Fibroblast of lung (primary cell): ENCODE measurements around the gene SIK3. TPM values are rescaled to one million over a fixed set of nuclear protein-coding genes. Genes with fewer than 3 reads are reported as not detected.
A peak's percentile ranks its signal among the peaks of the same experiment; 100 is the strongest.

Source experiments
- DNase-seq, 2 donors: peaks; one replicate each; pipeline versions ENCODE4 v3.0.0 to v3.0.0-alpha.2; 2010; ENCODE audit warnings: low read depth in 2 of 2
- H2AFZ ChIP-seq: 2 replicates; pipeline ENCODE4 v1.5.1; 2012; ENCODE audit warnings: low read length, control low read depth, inconsistent platforms
- H3K27ac ChIP-seq: 2 replicates; pipeline ENCODE4 v1.5.1; 2011; ENCODE audit warnings: low read length, control low read depth; ENCODE audit not compliant: insufficient read depth
- H3K27me3 ChIP-seq: 2 replicates; pipeline ENCODE4 v1.5.1; 2011; ENCODE audit warnings: mild to moderate bottlenecking, low read length; ENCODE audit not compliant: control insufficient read depth, insufficient read depth
- H3K36me3 ChIP-seq: 2 replicates; pipeline ENCODE4 v1.5.1; 2011; ENCODE audit warnings: low read length; ENCODE audit not compliant: control insufficient read depth, insufficient read depth
- H3K4me1 ChIP-seq: 2 replicates; pipeline ENCODE4 v1.5.1; 2011; ENCODE audit warnings: low read length; ENCODE audit not compliant: control insufficient read depth, insufficient read depth; ENCODE audit errors: extremely low read depth
- H3K4me2 ChIP-seq: 2 replicates; pipeline ENCODE4 v1.5.1; 2011; ENCODE audit warnings: low read length, control low read depth; ENCODE audit not compliant: insufficient read depth; ENCODE audit errors: extremely low read depth
- H3K4me3 ChIP-seq, 4 experiments: fragments of 200-600 bp in 1 of 4; sonication (generic) in 1 of 4; replicated peaks in 1 of 4; 2 replicates each; pipeline ENCODE4 v1.5.1; 2011 to 2016; ENCODE audit warnings: low read length in 4 of 4, low read depth in 3 of 4, mild to moderate bottlenecking in 3 of 4, control low read depth in 2 of 4, inconsistent platforms in 1 of 4, mixed read lengths in 1 of 4; ENCODE audit not compliant: insufficient read depth in 1 of 4; ENCODE audit errors: control extremely low read depth in 1 of 4
- H3K79me2 ChIP-seq: 2 replicates; pipeline ENCODE4 v1.5.1; 2012; ENCODE audit warnings: mild to moderate bottlenecking, low read length, inconsistent platforms; ENCODE audit not compliant: control insufficient read depth, insufficient read depth
- H3K9ac ChIP-seq: 2 replicates; pipeline ENCODE4 v1.5.1; 2011; ENCODE audit warnings: mild to moderate bottlenecking, low read length, control low read depth; ENCODE audit not compliant: insufficient read depth
- H3K9me3 ChIP-seq: 2 replicates; pipeline ENCODE4 v1.5.1; 2012; ENCODE audit warnings: low read depth, low read length; ENCODE audit not compliant: control insufficient read depth, insufficient read depth
- H4K20me1 ChIP-seq: 2 replicates; pipeline ENCODE4 v1.5.1; 2011; ENCODE audit warnings: low read length; ENCODE audit not compliant: control insufficient read depth, insufficient read depth; ENCODE audit errors: extremely low read depth
- CTCF ChIP-seq, 2 donors: IDR thresholded peaks in 1 of 2; conservative IDR thresholded peaks in 1 of 2; 1 replicate in 1 of 2; 2 replicates in 1 of 2; pipeline ENCODE4 v1.5.1; 2011 to 2012; ENCODE audit warnings: low read length in 2 of 2, control low read depth in 1 of 2, inconsistent platforms in 1 of 2, low read depth in 1 of 2, mild to moderate bottlenecking in 1 of 2
- EZH2 ChIP-seq: IDR thresholded peaks from 2 replicates; pipeline ENCODE4 v1.5.1; 2012; ENCODE audit warnings: low read length, control low read depth, mild to moderate bottlenecking; ENCODE audit errors: missing control alignments
- polyA plus RNA-seq, 2 donors: library from polyadenylated mRNA; depleted of rRNA in 1 of 2; stranded (reverse) in 1 of 2; unstranded in 1 of 2; fragments of >200 nt; gene quantifications; 2 replicates each; pipeline ENCODE4 v1.2.1, GENCODE V29; 2011 to 2012; ENCODE audit warnings: missing spikeins in 1 of 2
- total RNA-seq: library from RNA; depleted of rRNA; stranded (reverse); fragments of >200 nt; gene quantifications from 2 replicates; pipeline ENCODE4 v1.2.1, GENCODE V29; 2014

The SIK3 gene
- total and polyA plus RNA-seq, 2 donors (not counting 1 experiment from before 2014, with no cell fraction given) = 7.1 to 22.8 TPM

- no peak overlapping the region for H2AFZ ChIP-seq
- H3K27ac ChIP-seq = no peak overlapping the region
- peak overlapping the region; percentile 63 for H3K4me2 ChIP-seq
- no peaks in the 10 kb centered on the region for H3K27me3 ChIP-seq
- DNase-seq = no peak
- H4K20me1 ChIP-seq = no peaks in the 10 kb centered on the region
- H3K9me3 ChIP-seq = no peaks in the 10 kb centered on the region
- no peak overlapping the region for H3K9ac ChIP-seq
- H3K79me2 ChIP-seq = peaks cover 8% of the 10 kb centered on the region
- peak overlapping the region in 1 of 4 experiments; percentile 1 for H3K4me3 ChIP-seq
- no peaks in the 10 kb centered on the region for H3K36me3 ChIP-seq
- no peak for TF ChIP-seq EZH2
- TF ChIP-seq CTCF (conservative IDR thresholded peaks at IDR 0.05 in 1 of 2, IDR thresholded peaks at IDR 0.05 in 1 of 2; ENCODE audit: low read depth in 1 of 2, low read length in 2 of 2) = no peak
- H3K4me1 ChIP-seq = peaks cover 3% of the 10 kb centered on the region
Observed at GRCh38 chr11:117044287-117045035, 53.8 kb downstream of the SIK3 start.

GRCh38 chr11:117042689-117043088, 55.5 kb downstream of the SIK3 start:
- TF ChIP-seq EZH2 (no peak), CTCF (conservative IDR thresholded peaks at IDR 0.05 in 1 of 2, IDR thresholded peaks at IDR 0.05 in 1 of 2; ENCODE audit: low read depth in 1 of 2, low read length in 2 of 2) (no peak)
- Histone ChIP-seq H2AFZ (no peak overlapping the region), H3K79me2 (peaks cover 8% of the 10 kb centered on the region), H4K20me1 (no peaks in the 10 kb centered on the region), H3K9me3 (no peaks in the 10 kb centered on the region), H3K27me3 (no peaks in the 10 kb centered on the region), H3K36me3 (no peaks in the 10 kb centered on the region), H3K4me1 (peaks cover 3% of the 10 kb centered on the region), H3K4me3 (no peak overlapping the region), H3K4me2 (no peak overlapping the region), H3K9ac (no peak overlapping the region), H3K27ac (no peak overlapping the region)
- no peak for DNase-seq

GRCh38 chr11:117039900-117040299, 58.3 kb downstream of the SIK3 start:
- Histone ChIP-seq H3K9me3 (no peaks in the 10 kb centered on the region), H4K20me1 (no peaks in the 10 kb centered on the region), H3K79me2 (peaks cover 11% of the 10 kb centered on the region), H3K27me3 (no peaks in the 10 kb centered on the region), H3K27ac (no peak overlapping the region), H3K4me3 (no peak overlapping the region), H3K4me2 (no peak overlapping the region), H3K4me1 (peaks cover 6% of the 10 kb centered on the region), H2AFZ (no peak overlapping the region), H3K36me3 (no peaks in the 10 kb centered on the region), H3K9ac (no peak overlapping the region)
- no peak for TF ChIP-seq EZH2
- no peak for TF ChIP-seq CTCF (conservative IDR thresholded peaks at IDR 0.05 in 1 of 2, IDR thresholded peaks at IDR 0.05 in 1 of 2; ENCODE audit: low read depth in 1 of 2, low read length in 2 of 2)
- DNase-seq = peak in 1 of 2 donors; percentile 45
